Common myeloid progenitor, CD34-positive (primary cell): ENCODE data around the gene C1GALT1.

Experiments
- CTCF ChIA-PET: fragments of 350-600 bp; sonication (Branson Sonifier 250); formaldehyde crosslinking; loops from one replicate; lab custom pipeline; 2021; ENCODE audit warnings: antibody characterized with exemption; lab: Charles Lee
- POLR2A ChIA-PET: fragments of 350-600 bp; sonication (Branson Sonifier 250); formaldehyde crosslinking; loops from one replicate; lab custom pipeline; 2021; ENCODE audit warnings: antibody characterized with exemption; lab: Charles Lee
- DNase-seq, 3 donors: peaks; one replicate each; pipeline versions ENCODE4 v3.0.0 to v3.0.0-alpha.2; 2013
- H3K27ac ChIP-seq, 2 experiments: 1 replicate in 1 of 2; 2 replicates in 1 of 2; pipeline ENCODE4 v1.7.0; 2013; ENCODE audit warnings: inconsistent platforms in 2 of 2, low read length in 2 of 2, mild to moderate bottlenecking in 2 of 2, low read depth in 1 of 2, moderate library complexity in 1 of 2; ENCODE audit not compliant: severe bottlenecking in 2 of 2, insufficient read depth in 1 of 2, poor library complexity in 1 of 2
- H3K27me3 ChIP-seq, 5 experiments: replicated peaks in 2 of 5; 1 replicate in 3 of 5; 2 replicates in 2 of 5; pipeline versions ENCODE4 v1.6.1 to v1.7.0; 2013; ENCODE audit warnings: low read length in 4 of 5, mild to moderate bottlenecking in 2 of 5, moderate library complexity in 2 of 5, inconsistent platforms in 1 of 5; ENCODE audit not compliant: insufficient read depth in 5 of 5, control insufficient read depth in 4 of 5
- H3K36me3 ChIP-seq, 4 experiments: 1 replicate in 2 of 4; 2 replicates in 2 of 4; pipeline versions ENCODE4 v1.6.1 to v1.7.0; 2013; ENCODE audit warnings: low read length in 3 of 4, control low read depth in 1 of 4, mild to moderate bottlenecking in 1 of 4; ENCODE audit not compliant: control insufficient read depth in 4 of 4, insufficient read depth in 4 of 4
- H3K4me1 ChIP-seq, 4 experiments: 1 replicate in 3 of 4; 2 replicates in 1 of 4; pipeline versions ENCODE4 v1.6.1 to v1.7.1; 2013; ENCODE audit warnings: low read length in 3 of 4, mild to moderate bottlenecking in 3 of 4, control low read depth in 1 of 4, inconsistent platforms in 1 of 4, moderate library complexity in 1 of 4; ENCODE audit not compliant: control insufficient read depth in 4 of 4, insufficient read depth in 4 of 4; ENCODE audit errors: control extremely low read depth in 1 of 4
- H3K4me3 ChIP-seq, 7 experiments: 1 replicate in 4 of 7; 2 replicates in 3 of 7; pipeline versions ENCODE4 v1.5.1 to v1.7.0; 2013; ENCODE audit warnings: mild to moderate bottlenecking in 7 of 7, low read length in 6 of 7, moderate library complexity in 6 of 7, inconsistent platforms in 2 of 7, low read depth in 2 of 7, control low read depth in 1 of 7; ENCODE audit not compliant: insufficient read depth in 4 of 7, control insufficient read depth in 1 of 7; ENCODE audit errors: extremely low read depth in 1 of 7
- H3K9me3 ChIP-seq, 5 experiments: 1 replicate in 4 of 5; 2 replicates in 1 of 5; pipeline versions ENCODE4 v1.6.1 to v1.7.1; 2013; ENCODE audit warnings: low read length in 4 of 5, mild to moderate bottlenecking in 2 of 5, inconsistent platforms in 1 of 5, low read depth in 1 of 5, moderate library complexity in 1 of 5; ENCODE audit not compliant: control insufficient read depth in 4 of 5, insufficient read depth in 2 of 5; ENCODE audit errors: control extremely low read depth in 1 of 5
- WGBS: methylation state at CpG from one replicate; pipeline ENCODE4 v1.1.5; 2013; ENCODE audit not compliant: insufficient coverage; 5-methylcytosine and 5-hydroxymethylcytosine counted together

C1GALT1 gene

GRCh38 chr7:7208520-7208919, 26.2 kb downstream of the C1GALT1 start:
- Histone ChIP-seq H3K27me3 (no peaks in the 10 kb centered on the region), H3K4me1 (no peaks in the 10 kb centered on the region), H3K36me3 (peaks cover 3 to 22% (median 5%) of the 10 kb centered on the region in 4 experiments), H3K9me3 (peaks cover 4 to 51% (median 8%) of the 10 kb centered on the region in 5 experiments), H3K27ac (no peak overlapping the region), H3K4me3 (no peak overlapping the region)
- no CpG with 5 or more reads among the region's 4 CpGs for WGBS
- ChIA-PET POLR2A (no interaction called here), CTCF (interaction anchor here (0.6 kb wide), 1 partner anchor 925 kb away, joined by 3 read pairs; no protein-coding TSS in a partner anchor)
- no peak for DNase-seq

GRCh38 chr7:7209412-7210050, 27.2 kb downstream of the C1GALT1 start:
- CTCF ChIA-PET = no interaction called here
- 98% methylated on average over 10 of the region's 10 CpGs for WGBS
- DNase-seq = no peak
- no peaks in the 10 kb centered on the region for H3K27me3 ChIP-seq
- no peaks in the 10 kb centered on the region for H3K4me1 ChIP-seq
- H3K36me3 ChIP-seq = peaks cover 5 to 22% (median 6%) of the 10 kb centered on the region in 4 experiments
- H3K9me3 ChIP-seq = peaks cover 4 to 44% (median 8%) of the 10 kb centered on the region in 5 experiments
- H3K4me3 ChIP-seq = no peak overlapping the region
- H3K27ac ChIP-seq = no peak overlapping the region
- POLR2A ChIA-PET = no interaction called here

GRCh38 chr7:7210475-7211237, 28.3 kb downstream of the C1GALT1 start:
- CTCF ChIA-PET = no interaction called here
- H3K27ac ChIP-seq = no peak overlapping the region
- H3K27me3 ChIP-seq = no peaks in the 10 kb centered on the region
- no peak for DNase-seq
- peaks cover 8 to 33% (median 14%) of the 10 kb centered on the region in 4 experiments for H3K36me3 ChIP-seq
- peaks cover 4 to 36% (median 7%) of the 10 kb centered on the region in 5 experiments for H3K9me3 ChIP-seq
- POLR2A ChIA-PET = no interaction called here
- no peaks in the 10 kb centered on the region for H3K4me1 ChIP-seq
- no peak overlapping the region for H3K4me3 ChIP-seq
- 99% methylated on average over 8 of the region's 12 CpGs for WGBS

- no peak overlapping the region for H3K4me3 ChIP-seq
- no peaks in the 10 kb centered on the region for H3K27me3 ChIP-seq
- ChIA-PET POLR2A (no interaction called here), CTCF (interaction anchor here (1.1 kb wide), 1 partner anchor 18 kb away, joined by 3 read pairs; no protein-coding TSS in a partner anchor)
- H3K9me3 ChIP-seq = peaks cover 0 to 24% (median 6%) of the 10 kb centered on the region in 5 experiments
- DNase-seq = no peak
- H3K4me1 ChIP-seq = no peaks in the 10 kb centered on the region
- H3K36me3 ChIP-seq = peaks cover 8 to 49% (median 30%) of the 10 kb centered on the region in 4 experiments
- H3K27ac ChIP-seq = no peak overlapping the region
- WGBS = 100% methylated on average over 1 of the region's 2 CpGs
These were observed 30.3 kb downstream of the C1GALT1 start for GRCh38 chr7:7212612-7213011.

GRCh38 chr7:7214398-7215347, 32.3 kb downstream of the C1GALT1 start:
- H3K9me3 ChIP-seq = peaks cover 4 to 15% (median 8%) of the 10 kb centered on the region in 5 experiments
- no peaks in the 10 kb centered on the region for H3K27me3 ChIP-seq
- CTCF ChIA-PET = interaction anchor here (1.0 kb wide), 1 partner anchor 13 kb away, joined by 3 read pairs; no protein-coding TSS in a partner anchor
- H3K27ac ChIP-seq = no peak overlapping the region
- no peaks in the 10 kb centered on the region for H3K4me1 ChIP-seq
- POLR2A ChIA-PET = no interaction called here
- 93% methylated on average over 13 of the region's 13 CpGs for WGBS
- H3K36me3 ChIP-seq = peaks cover 8 to 63% (median 39%) of the 10 kb centered on the region in 4 experiments
- H3K4me3 ChIP-seq = no peak overlapping the region
- DNase-seq = no peak

- ChIA-PET POLR2A (no interaction called here), CTCF (no interaction called here)
- 100% methylated on average over 6 of the region's 6 CpGs for WGBS
- DNase-seq = no peak
- H3K4me3 ChIP-seq = no peak overlapping the region
- H3K27ac ChIP-seq = no peak overlapping the region
- H3K9me3 ChIP-seq = peaks cover 3 to 9% (median 4%) of the 10 kb centered on the region in 5 experiments
- H3K36me3 ChIP-seq = peaks cover 11 to 51% (median 36%) of the 10 kb centered on the region in 4 experiments
- no peaks in the 10 kb centered on the region for H3K4me1 ChIP-seq
- H3K27me3 ChIP-seq = no peaks in the 10 kb centered on the region
These were observed 33.9 kb downstream of the C1GALT1 start for GRCh38 chr7:7216279-7216678.
